HepG2 (cell line): ENCODE results near the gene MINDY1. TPM values are rescaled to one million over a fixed set of nuclear protein-coding genes. Genes with fewer than 3 reads are reported as not detected.
A peak's percentile ranks its signal among the peaks of the same experiment; 100 is the strongest.

Experiments used
- ARID4A ChIP-seq: sonication (generic); formaldehyde crosslinking; IDR thresholded peaks from 2 replicates; pipeline ENCODE4 v1.5.0; 2020; ENCODE audit warnings: mild to moderate bottlenecking, missing genetic modification reagents, borderline replicate concordance
- CBFB ChIP-seq: sonication (generic); formaldehyde crosslinking; IDR thresholded peaks from 2 replicates; pipeline ENCODE4 v1.4.0; 2020; ENCODE audit warnings: missing genetic modification reagents
- GATA4 ChIP-seq: sonication (generic); IDR thresholded peaks from 2 replicates; pipeline ENCODE4 v1.6.1; 2016; ENCODE audit warnings: antibody characterized with exemption, low read depth, borderline replicate concordance
- GTF3A ChIP-seq: sonication (generic); formaldehyde crosslinking; conservative IDR thresholded peaks from 2 replicates; pipeline ENCODE4 v1.4.0; 2020; ENCODE audit warnings: mild to moderate bottlenecking, missing genetic modification reagents
- HDAC6 ChIP-seq: fragments of 200-600 bp; sonication (generic); IDR thresholded peaks from 2 replicates; pipeline ENCODE4 v1.7.0; 2017; ENCODE audit warnings: mild to moderate bottlenecking, antibody characterized with exemption, low read length, low read depth
- HNF4A ChIP-seq: sonication (generic); formaldehyde crosslinking; IDR thresholded peaks from 2 replicates; pipeline ENCODE4 v1.4.0; 2020; ENCODE audit warnings: missing genetic modification reagents
- HNRNPK ChIP-seq: fragments of 200-400 bp; formaldehyde crosslinking; IDR thresholded peaks from 2 replicates; pipeline ENCODE4 v1.6.1; 2018; ENCODE audit warnings: low read length, low read depth, moderate library complexity, mild to moderate bottlenecking; ENCODE audit not compliant: poor library complexity, severe bottlenecking
- RORA ChIP-seq: sonication (generic); formaldehyde crosslinking; IDR thresholded peaks from 2 replicates; pipeline ENCODE4 v1.5.0; 2020; ENCODE audit warnings: mild to moderate bottlenecking, missing genetic modification reagents, moderate library complexity
- ZFP62 ChIP-seq: sonication (generic); formaldehyde crosslinking; IDR thresholded peaks from 2 replicates; pipeline ENCODE4 v1.4.0; 2020; ENCODE audit warnings: missing genetic modification reagents
- ZFP90 ChIP-seq: sonication (generic); formaldehyde crosslinking; IDR thresholded peaks from 2 replicates; pipeline ENCODE4 v1.8.0; 2022; ENCODE audit warnings: missing genetic modification reagents, mild to moderate bottlenecking, inconsistent platforms, borderline replicate concordance
- ZKSCAN5 ChIP-seq: sonication (generic); formaldehyde crosslinking; IDR thresholded peaks from 2 replicates; pipeline ENCODE4 v1.5.1; 2020; ENCODE audit warnings: mild to moderate bottlenecking, missing genetic modification reagents
- ZNF256 ChIP-seq: sonication (generic); formaldehyde crosslinking; conservative IDR thresholded peaks from 2 replicates; pipeline ENCODE4 v1.4.0; 2020; ENCODE audit warnings: missing genetic modification reagents
- ZNF567 ChIP-seq: sonication (generic); formaldehyde crosslinking; IDR thresholded peaks from 2 replicates; pipeline ENCODE4 v1.8.1; 2023; ENCODE audit warnings: mild to moderate bottlenecking, missing genetic modification reagents, borderline replicate concordance
- ZSCAN22 ChIP-seq: sonication (generic); formaldehyde crosslinking; IDR thresholded peaks from 2 replicates; pipeline ENCODE4 v1.4.0; 2020; ENCODE audit warnings: mild to moderate bottlenecking, missing genetic modification reagents
- ZZZ3 ChIP-seq: sonication (generic); formaldehyde crosslinking; IDR thresholded peaks from 2 replicates; pipeline ENCODE4 v1.4.0; 2020; ENCODE audit warnings: missing genetic modification reagents, mild to moderate bottlenecking, borderline replicate concordance
- polyA plus RNA-seq, 8 experiments: library from polyadenylated mRNA; depleted of rRNA in 3 of 8; stranded (reverse) in 7 of 8; unstranded in 1 of 8; fragments of >200 nt; fragmentation: Illumina TruSeq in 4 of 8; extraction: Trizol in 4 of 8; gene quantifications; 2 replicates each; pipeline versions ENCODE4 v1.2.1 to v1.2.3, GENCODE V29; 2011 to 2016; ENCODE audit warnings: low read depth in 4 of 8, missing spikeins in 1 of 8, mixed read lengths in 1 of 8; ENCODE audit not compliant: insufficient read depth in 1 of 8
- total RNA-seq, 5 experiments: library from RNA; depleted of rRNA; stranded (reverse); fragments of >200 nt; fragmentation: Illumina TruSeq; extraction: Trizol; gene quantifications; 2 replicates each; pipeline ENCODE4 v1.2.3, GENCODE V29; 2016; ENCODE audit warnings: low read depth in 1 of 5
- TF ChIP-seq, protein P1 (sequence below): sonication (generic); formaldehyde crosslinking; IDR thresholded peaks from 2 replicates; pipeline ENCODE4 v1.5.0; 2020; ENCODE audit warnings: mild to moderate bottlenecking, missing genetic modification reagents
- TF ChIP-seq, protein P2 (sequence below): sonication (generic); formaldehyde crosslinking; IDR thresholded peaks from 2 replicates; pipeline ENCODE4 v1.8.0; 2023; ENCODE audit warnings: mild to moderate bottlenecking, missing genetic modification reagents
- TF ChIP-seq, protein P3 (sequence below): sonication (generic); formaldehyde crosslinking; IDR thresholded peaks from 2 replicates; pipeline ENCODE4 v1.8.0; 2022; ENCODE audit warnings: mild to moderate bottlenecking, missing genetic modification reagents, borderline replicate concordance

Gene MINDY1
- total and polyA plus RNA-seq, 2 of the 13 experiments (the other 11 are each of a cell fraction or from before 2014, with no cell fraction given): 11.1 to 15.0 TPM

DNA sequence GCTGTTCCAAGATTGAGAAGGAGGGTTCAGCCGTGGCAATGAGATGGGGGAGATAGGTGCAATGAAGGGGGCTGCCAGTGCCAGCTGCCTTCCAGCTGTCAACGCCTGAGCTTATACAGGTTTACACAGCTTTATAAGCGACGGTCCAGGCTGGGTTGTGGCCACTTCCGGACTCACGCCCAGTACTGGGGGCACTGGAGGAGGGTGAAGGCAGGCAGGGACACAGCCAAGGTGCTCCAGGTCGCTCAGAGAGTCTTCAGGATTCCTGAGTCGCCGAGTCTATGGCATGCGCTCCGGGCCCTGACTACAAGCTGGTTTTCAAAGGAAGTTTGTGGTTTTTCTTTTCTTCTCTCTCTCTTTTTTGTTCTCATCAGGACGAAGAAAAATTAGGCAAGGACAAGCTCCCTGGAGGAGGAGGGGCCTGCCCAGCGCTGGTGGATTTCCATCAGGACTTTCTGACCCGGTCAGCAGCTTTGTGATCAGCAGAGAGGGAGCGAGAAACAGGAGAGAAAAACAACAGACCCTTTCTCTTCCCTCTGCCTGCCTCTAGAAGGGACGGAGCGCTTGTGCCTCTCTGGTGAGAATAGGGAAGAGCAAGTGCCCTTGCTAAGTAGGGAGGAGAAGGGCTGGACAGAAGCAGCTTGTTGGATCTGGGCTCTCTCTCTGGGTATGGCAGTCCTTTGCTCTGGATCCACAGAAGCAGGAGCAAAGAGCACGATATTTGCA, at the start of gene MINDY1 (continued):
- TF ChIP-seq ARID4A (CRISPR knock-in tag): peak; percentile 59; the same call in 1 of the 2 replicates
- no peak for TF ChIP-seq ZSCAN22 (CRISPR knock-in tag)
- TF ChIP-seq GATA4: no peak
- no peak for TF ChIP-seq ZZZ3 (CRISPR knock-in tag)
- 0 out of 2 replicates have a peak, but pooled peaks have one; percentile 45 for TF ChIP-seq ZFP90 (CRISPR knock-in tag)
- no peak for TF ChIP-seq HNRNPK
- no peak for TF ChIP-seq RORA (CRISPR knock-in tag)
- no peak for TF ChIP-seq ZFP62
- TF ChIP-seq, protein P1, sequence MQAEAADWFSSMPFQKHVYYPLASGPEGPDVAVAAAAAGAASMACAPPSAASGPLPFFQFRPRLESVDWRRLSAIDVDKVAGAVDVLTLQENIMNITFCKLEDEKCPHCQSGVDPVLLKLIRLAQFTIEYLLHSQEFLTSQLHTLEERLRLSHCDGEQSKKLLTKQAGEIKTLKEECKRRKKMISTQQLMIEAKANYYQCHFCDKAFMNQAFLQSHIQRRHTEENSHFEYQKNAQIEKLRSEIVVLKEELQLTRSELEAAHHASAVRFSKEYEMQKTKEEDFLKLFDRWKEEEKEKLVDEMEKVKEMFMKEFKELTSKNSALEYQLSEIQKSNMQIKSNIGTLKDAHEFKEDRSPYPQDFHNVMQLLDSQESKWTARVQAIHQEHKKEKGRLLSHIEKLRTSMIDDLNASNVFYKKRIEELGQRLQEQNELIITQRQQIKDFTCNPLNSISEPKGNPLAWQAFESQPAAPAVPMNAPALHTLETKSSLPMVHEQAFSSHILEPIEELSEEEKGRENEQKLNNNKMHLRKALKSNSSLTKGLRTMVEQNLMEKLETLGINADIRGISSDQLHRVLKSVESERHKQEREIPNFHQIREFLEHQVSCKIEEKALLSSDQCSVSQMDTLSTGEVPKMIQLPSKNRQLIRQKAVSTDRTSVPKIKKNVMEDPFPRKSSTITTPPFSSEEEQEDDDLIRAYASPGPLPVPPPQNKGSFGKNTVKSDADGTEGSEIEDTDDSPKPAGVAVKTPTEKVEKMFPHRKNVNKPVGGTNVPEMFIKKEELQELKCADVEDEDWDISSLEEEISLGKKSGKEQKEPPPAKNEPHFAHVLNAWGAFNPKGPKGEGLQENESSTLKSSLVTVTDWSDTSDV (CRISPR knock-in tag): no peak
- no peak for TF ChIP-seq GTF3A (CRISPR knock-in tag)
- TF ChIP-seq ZNF567 (CRISPR knock-in tag): no peak
- TF ChIP-seq, protein P2, sequence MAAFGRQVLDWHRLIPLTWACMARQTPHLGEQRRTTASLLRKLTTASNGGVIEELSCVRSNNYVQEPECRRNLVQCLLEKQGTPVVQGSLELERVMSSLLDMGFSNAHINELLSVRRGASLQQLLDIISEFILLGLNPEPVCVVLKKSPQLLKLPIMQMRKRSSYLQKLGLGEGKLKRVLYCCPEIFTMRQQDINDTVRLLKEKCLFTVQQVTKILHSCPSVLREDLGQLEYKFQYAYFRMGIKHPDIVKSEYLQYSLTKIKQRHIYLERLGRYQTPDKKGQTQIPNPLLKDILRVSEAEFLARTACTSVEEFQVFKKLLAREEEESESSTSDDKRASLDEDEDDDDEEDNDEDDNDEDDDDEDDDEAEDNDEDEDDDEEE (CRISPR knock-in tag): no peak
- TF ChIP-seq HNF4A: peak; percentile 22; the same call in 1 of the 2 replicates
- TF ChIP-seq CBFB: no peak
- no peak for TF ChIP-seq HDAC6
- TF ChIP-seq, protein P3, sequence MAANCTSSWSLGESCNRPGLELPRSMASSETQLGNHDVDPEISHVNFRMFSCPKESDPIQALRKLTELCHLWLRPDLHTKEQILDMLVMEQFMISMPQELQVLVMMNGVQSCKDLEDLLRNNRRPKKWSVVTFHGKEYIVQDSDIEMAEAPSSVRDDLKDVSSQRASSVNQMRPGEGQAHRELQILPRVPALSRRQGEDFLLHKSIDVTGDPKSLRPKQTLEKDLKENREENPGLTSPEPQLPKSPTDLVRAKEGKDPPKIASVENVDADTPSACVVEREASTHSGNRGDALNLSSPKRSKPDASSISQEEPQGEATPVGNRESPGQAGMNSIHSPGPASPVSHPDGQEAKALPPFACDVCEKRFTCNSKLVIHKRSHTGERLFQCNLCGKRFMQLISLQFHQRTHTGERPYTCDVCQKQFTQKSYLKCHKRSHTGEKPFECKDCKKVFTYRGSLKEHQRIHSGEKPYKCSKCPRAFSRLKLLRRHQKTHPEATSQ (CRISPR knock-in tag): no peak
- no peak for TF ChIP-seq ZKSCAN5 (CRISPR knock-in tag)
- TF ChIP-seq ZNF256 (CRISPR knock-in tag): no peak
